ENCODE data around the gene ETV1. TPM values are rescaled to one million over a fixed set of nuclear protein-coding genes. Genes with fewer than 3 reads are reported as not detected.

The ETV1 gene
- total and polyA plus RNA-seq, 4 donors = 1.2 to 4.3 (median 3.6) TPM

DNA sequence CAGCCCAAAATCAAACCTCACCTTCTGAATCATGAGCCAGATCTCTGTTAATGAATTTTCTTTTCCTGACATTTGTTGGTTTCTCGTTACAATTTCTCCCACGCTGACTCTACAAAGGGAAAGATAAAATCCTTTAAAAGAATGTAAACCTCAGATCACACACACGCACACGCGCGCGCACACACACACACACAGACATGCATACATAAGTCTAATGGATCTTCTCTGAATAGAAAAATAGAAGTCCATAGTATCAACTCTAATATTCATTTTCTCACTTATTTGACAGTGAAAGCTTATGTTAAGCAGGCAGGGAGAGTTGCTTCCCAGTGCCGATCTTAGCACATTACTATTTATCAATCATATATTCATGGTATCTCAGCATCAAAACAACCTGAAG lies 1.4 kb downstream of the ETV1 start:
- no peak for TF ChIP-seq FOXA1 (IDR thresholded peaks at IDR 0.05)
- TF ChIP-seq FOXA2 (IDR thresholded peaks at IDR 0.05) = no peak
- TF ChIP-seq, protein P1, sequence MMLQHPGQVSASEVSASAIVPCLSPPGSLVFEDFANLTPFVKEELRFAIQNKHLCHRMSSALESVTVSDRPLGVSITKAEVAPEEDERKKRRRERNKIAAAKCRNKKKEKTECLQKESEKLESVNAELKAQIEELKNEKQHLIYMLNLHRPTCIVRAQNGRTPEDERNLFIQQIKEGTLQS (IDR thresholded peaks at IDR 0.05) = no peak
- no peak for TF ChIP-seq TAF1 (conservative IDR thresholded peaks at IDR 0.05)
- TF ChIP-seq, protein P2, sequence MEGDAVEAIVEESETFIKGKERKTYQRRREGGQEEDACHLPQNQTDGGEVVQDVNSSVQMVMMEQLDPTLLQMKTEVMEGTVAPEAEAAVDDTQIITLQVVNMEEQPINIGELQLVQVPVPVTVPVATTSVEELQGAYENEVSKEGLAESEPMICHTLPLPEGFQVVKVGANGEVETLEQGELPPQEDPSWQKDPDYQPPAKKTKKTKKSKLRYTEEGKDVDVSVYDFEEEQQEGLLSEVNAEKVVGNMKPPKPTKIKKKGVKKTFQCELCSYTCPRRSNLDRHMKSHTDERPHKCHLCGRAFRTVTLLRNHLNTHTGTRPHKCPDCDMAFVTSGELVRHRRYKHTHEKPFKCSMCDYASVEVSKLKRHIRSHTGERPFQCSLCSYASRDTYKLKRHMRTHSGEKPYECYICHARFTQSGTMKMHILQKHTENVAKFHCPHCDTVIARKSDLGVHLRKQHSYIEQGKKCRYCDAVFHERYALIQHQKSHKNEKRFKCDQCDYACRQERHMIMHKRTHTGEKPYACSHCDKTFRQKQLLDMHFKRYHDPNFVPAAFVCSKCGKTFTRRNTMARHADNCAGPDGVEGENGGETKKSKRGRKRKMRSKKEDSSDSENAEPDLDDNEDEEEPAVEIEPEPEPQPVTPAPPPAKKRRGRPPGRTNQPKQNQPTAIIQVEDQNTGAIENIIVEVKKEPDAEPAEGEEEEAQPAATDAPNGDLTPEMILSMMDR (IDR thresholded peaks at IDR 0.05; ENCODE audit: low read depth, low read length, missing input control) = no peak
- no peak for TF ChIP-seq RAD21 (IDR thresholded peaks at IDR 0.05)
- TF ChIP-seq YY1 (IDR thresholded peaks at IDR 0.05) = no peak
- TF ChIP-seq SP1 (IDR thresholded peaks at IDR 0.05) = no peak
- no peak for TF ChIP-seq JUND (IDR thresholded peaks at IDR 0.05)
- no peak for TF ChIP-seq GABPA (IDR thresholded peaks at IDR 0.05 in 1 of 2, conservative IDR thresholded peaks at IDR 0.05 in 1 of 2)
- no peak for TF ChIP-seq RXRA (IDR thresholded peaks at IDR 0.05)
- TF ChIP-seq EGR1 (IDR thresholded peaks at IDR 0.05; ENCODE audit: low read depth in 2 of 2) = no peak
- TF ChIP-seq NR2F2 (IDR thresholded peaks at IDR 0.05) = no peak
- no peak for TF ChIP-seq HNF4G (IDR thresholded peaks at IDR 0.05)

DNA sequence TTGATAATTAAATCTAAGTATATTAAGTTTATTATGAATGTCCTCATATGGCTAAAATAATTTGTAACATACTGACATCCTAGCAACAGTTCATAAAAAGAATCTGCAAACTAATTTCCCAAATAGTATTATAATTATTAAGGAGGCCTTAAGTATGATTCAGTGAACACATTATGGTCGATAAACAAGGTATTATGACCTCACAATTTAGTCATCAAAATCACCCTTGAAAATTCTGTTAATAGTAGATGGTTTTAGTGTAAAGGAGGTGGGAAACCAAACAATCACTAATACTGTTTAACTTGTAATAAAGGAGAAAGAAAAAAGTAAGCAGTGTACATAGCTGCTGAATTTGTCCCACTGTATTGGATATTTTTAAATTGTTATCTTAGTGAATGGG lies 2.1 kb downstream of the ETV1 start:
- Histone ChIP-seq H3K9me3 (ENCODE audit: control insufficient read depth in 4 of 4, low read length in 3 of 4) (no peaks in the 10 kb centered on the region), H3K4me3 (ENCODE audit: low read depth in 1 of 3, low read length in 3 of 3) (no peak overlapping the region), H3K4me1 (ENCODE audit: control insufficient read depth in 4 of 4, insufficient read depth in 4 of 4, low read length in 3 of 4) (peaks cover 0 to 17% (median 13%) of the 10 kb centered on the region in 4 donors), H3K9ac (ENCODE audit: low read depth in 1 of 2, low read length in 2 of 2) (no peak overlapping the region), H3K27ac (ENCODE audit: low read depth in 1 of 2, low read length in 2 of 2) (no peak overlapping the region), H3K36me3 (ENCODE audit: control insufficient read depth in 4 of 4, insufficient read depth in 3 of 4, low read depth in 1 of 4, low read length in 3 of 4) (no peaks in the 10 kb centered on the region), H3K27me3 (ENCODE audit: control insufficient read depth in 4 of 4, insufficient read depth in 4 of 4, low read length in 3 of 4) (no peaks in the 10 kb centered on the region)
- WGBS = 82% methylated on average over 1 of the region's 1 CpG
- DNase-seq (ENCODE audit: low spot score) = no peak
- no peak for TF ChIP-seq RXRA (IDR thresholded peaks at IDR 0.05)
- TF ChIP-seq HNF4A (conservative IDR thresholded peaks at IDR 0.05) = no peak
- TF ChIP-seq GABPA (IDR thresholded peaks at IDR 0.05 in 1 of 2, conservative IDR thresholded peaks at IDR 0.05 in 1 of 2) = no peak
- no peak for TF ChIP-seq JUND (IDR thresholded peaks at IDR 0.05)
- no peak for TF ChIP-seq FOXA2 (IDR thresholded peaks at IDR 0.05)
- TF ChIP-seq, protein P2 (IDR thresholded peaks at IDR 0.05; ENCODE audit: low read depth, low read length, missing input control) = no peak

More for the DNA sequence above, 1.4 kb downstream of the ETV1 start:
- Histone ChIP-seq H3K27me3 (ENCODE audit: control insufficient read depth in 4 of 4, insufficient read depth in 4 of 4, low read length in 3 of 4) (no peaks in the 10 kb centered on the region), H3K9ac (ENCODE audit: low read depth in 1 of 2, low read length in 2 of 2) (no peak overlapping the region), H3K4me3 (ENCODE audit: low read depth in 1 of 3, low read length in 3 of 3) (peak overlapping the region in 1 of 3 donors; percentile 74), H3K36me3 (ENCODE audit: control insufficient read depth in 4 of 4, insufficient read depth in 3 of 4, low read depth in 1 of 4, low read length in 3 of 4) (no peaks in the 10 kb centered on the region), H3K9me3 (ENCODE audit: control insufficient read depth in 4 of 4, low read length in 3 of 4) (no peaks in the 10 kb centered on the region), H3K27ac (ENCODE audit: low read depth in 1 of 2, low read length in 2 of 2) (no peak overlapping the region), H3K4me1 (ENCODE audit: control insufficient read depth in 4 of 4, insufficient read depth in 4 of 4, low read length in 3 of 4) (peaks cover 0 to 17% (median 17%) of the 10 kb centered on the region in 4 donors)
- DNase-seq (ENCODE audit: low spot score) = no peak
- WGBS = 59% methylated on average over 8 of the region's 8 CpGs

DNA sequence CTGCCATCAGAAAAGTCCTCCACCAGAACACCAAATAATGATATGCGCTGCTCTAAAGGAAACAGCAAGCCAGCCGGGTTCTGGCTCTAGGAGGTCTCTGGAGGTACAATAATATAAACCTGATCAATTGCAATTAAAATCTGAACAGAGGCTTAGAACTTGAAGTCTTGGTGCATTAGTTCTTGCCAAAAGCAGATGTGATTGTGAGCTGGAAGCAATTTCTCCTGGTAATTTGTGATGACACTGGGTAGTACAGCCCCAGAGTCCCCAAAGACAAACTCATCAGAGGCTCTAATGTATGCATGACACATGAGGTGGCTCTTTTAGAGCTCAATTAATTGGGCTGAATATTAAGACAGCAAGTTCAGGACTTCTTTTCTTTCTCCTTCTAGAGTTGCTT lies 3.3 kb downstream of the ETV1 start:
- H3K36me3 ChIP-seq (ENCODE audit: control insufficient read depth in 4 of 4, insufficient read depth in 3 of 4, low read depth in 1 of 4, low read length in 3 of 4) = no peaks in the 10 kb centered on the region
- no peak overlapping the region for H3K27ac ChIP-seq (ENCODE audit: low read depth in 1 of 2, low read length in 2 of 2)
- WGBS = 91% methylated on average over 2 of the region's 2 CpGs
- no peaks in the 10 kb centered on the region for H3K9me3 ChIP-seq (ENCODE audit: control insufficient read depth in 4 of 4, low read length in 3 of 4)
- H3K27me3 ChIP-seq (ENCODE audit: control insufficient read depth in 4 of 4, insufficient read depth in 4 of 4, low read length in 3 of 4) = no peaks in the 10 kb centered on the region
- no peak overlapping the region for H3K9ac ChIP-seq (ENCODE audit: low read depth in 1 of 2, low read length in 2 of 2)
- peaks cover 0 to 12% (median 5%) of the 10 kb centered on the region in 4 donors for H3K4me1 ChIP-seq (ENCODE audit: control insufficient read depth in 4 of 4, insufficient read depth in 4 of 4, low read length in 3 of 4)
- DNase-seq (ENCODE audit: low spot score) = no peak
- no peak overlapping the region for H3K4me3 ChIP-seq (ENCODE audit: low read depth in 1 of 3, low read length in 3 of 3)
- TF ChIP-seq, protein P3, sequence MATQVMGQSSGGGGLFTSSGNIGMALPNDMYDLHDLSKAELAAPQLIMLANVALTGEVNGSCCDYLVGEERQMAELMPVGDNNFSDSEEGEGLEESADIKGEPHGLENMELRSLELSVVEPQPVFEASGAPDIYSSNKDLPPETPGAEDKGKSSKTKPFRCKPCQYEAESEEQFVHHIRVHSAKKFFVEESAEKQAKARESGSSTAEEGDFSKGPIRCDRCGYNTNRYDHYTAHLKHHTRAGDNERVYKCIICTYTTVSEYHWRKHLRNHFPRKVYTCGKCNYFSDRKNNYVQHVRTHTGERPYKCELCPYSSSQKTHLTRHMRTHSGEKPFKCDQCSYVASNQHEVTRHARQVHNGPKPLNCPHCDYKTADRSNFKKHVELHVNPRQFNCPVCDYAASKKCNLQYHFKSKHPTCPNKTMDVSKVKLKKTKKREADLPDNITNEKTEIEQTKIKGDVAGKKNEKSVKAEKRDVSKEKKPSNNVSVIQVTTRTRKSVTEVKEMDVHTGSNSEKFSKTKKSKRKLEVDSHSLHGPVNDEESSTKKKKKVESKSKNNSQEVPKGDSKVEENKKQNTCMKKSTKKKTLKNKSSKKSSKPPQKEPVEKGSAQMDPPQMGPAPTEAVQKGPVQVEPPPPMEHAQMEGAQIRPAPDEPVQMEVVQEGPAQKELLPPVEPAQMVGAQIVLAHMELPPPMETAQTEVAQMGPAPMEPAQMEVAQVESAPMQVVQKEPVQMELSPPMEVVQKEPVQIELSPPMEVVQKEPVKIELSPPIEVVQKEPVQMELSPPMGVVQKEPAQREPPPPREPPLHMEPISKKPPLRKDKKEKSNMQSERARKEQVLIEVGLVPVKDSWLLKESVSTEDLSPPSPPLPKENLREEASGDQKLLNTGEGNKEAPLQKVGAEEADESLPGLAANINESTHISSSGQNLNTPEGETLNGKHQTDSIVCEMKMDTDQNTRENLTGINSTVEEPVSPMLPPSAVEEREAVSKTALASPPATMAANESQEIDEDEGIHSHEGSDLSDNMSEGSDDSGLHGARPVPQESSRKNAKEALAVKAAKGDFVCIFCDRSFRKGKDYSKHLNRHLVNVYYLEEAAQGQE (IDR thresholded peaks at IDR 0.05) = no peak
- TF ChIP-seq, protein P4, sequence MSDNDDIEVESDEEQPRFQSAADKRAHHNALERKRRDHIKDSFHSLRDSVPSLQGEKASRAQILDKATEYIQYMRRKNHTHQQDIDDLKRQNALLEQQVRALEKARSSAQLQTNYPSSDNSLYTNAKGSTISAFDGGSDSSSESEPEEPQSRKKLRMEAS (IDR thresholded peaks at IDR 0.05) = no peak
- TF ChIP-seq HNF4G (IDR thresholded peaks at IDR 0.05) (no peak), FOXA2 (IDR thresholded peaks at IDR 0.05) (no peak), JUND (IDR thresholded peaks at IDR 0.05) (no peak), EGR1 (IDR thresholded peaks at IDR 0.05; ENCODE audit: low read depth in 2 of 2) (no peak), TAF1 (conservative IDR thresholded peaks at IDR 0.05) (no peak), RAD21 (IDR thresholded peaks at IDR 0.05) (no peak), FOXA1 (IDR thresholded peaks at IDR 0.05) (no peak)
- TF ChIP-seq, protein P1 (IDR thresholded peaks at IDR 0.05) = no peak

Measured in liver (tissue), 9 donors.